Osteocyte (in vitro differentiated cells): ENCODE measurements around the gene SPTSSA. TPM values are rescaled to one million over a fixed set of nuclear protein-coding genes. Genes with fewer than 3 reads are reported as not detected.
"Not testable (repeated sequence)": the region's sequence is repeated elsewhere in the genome, so short reads cannot be mapped to it uniquely, and the experiment has no call there.

ENCODE experiments used
- DNase-seq: peaks from one replicate; pipeline ENCODE4 v3.0.0; 2021; ENCODE audit warnings: mixed read lengths; ENCODE audit not compliant: unreplicated experiment; ENCODE audit errors: extremely low spot score
- H3K27ac Mint-ChIP-seq: one replicate; pipeline ENCODE4 v1.8.0; 2021; ENCODE audit warnings: mild to moderate bottlenecking, mixed read lengths; ENCODE audit not compliant: unreplicated experiment
- H3K27me3 Mint-ChIP-seq: one replicate; pipeline ENCODE4 v1.8.0; 2021; ENCODE audit warnings: mixed read lengths; ENCODE audit not compliant: unreplicated experiment
- H3K36me3 Mint-ChIP-seq: one replicate; pipeline ENCODE4 v1.8.0; 2021; ENCODE audit warnings: mixed read lengths; ENCODE audit not compliant: unreplicated experiment
- H3K4me1 Mint-ChIP-seq: one replicate; pipeline ENCODE4 v1.8.0; 2021; ENCODE audit warnings: mixed read lengths; ENCODE audit not compliant: unreplicated experiment
- H3K4me3 Mint-ChIP-seq: one replicate; pipeline ENCODE4 v1.8.0; 2021; ENCODE audit warnings: mild to moderate bottlenecking, moderate library complexity, mixed read lengths; ENCODE audit not compliant: unreplicated experiment
- H3K9me3 Mint-ChIP-seq: one replicate; pipeline ENCODE4 v1.8.0; 2021; ENCODE audit warnings: mixed read lengths; ENCODE audit not compliant: unreplicated experiment
- CTCF ChIP-seq: fragments of 200-600 bp; sonication (generic); IDR thresholded peaks from 2 replicates; pipeline ENCODE4 v1.5.0; 2021; ENCODE audit warnings: antibody characterized with exemption, mild to moderate bottlenecking, moderate library complexity
- total RNA-seq: library from RNA; stranded (reverse); gene quantifications from 2 replicates; pipeline ENCODE4 v1.2.1, GENCODE V29; 2021

The SPTSSA gene
- total RNA-seq, 1 donor from 2014 or later = 17.8 TPM

DNA sequence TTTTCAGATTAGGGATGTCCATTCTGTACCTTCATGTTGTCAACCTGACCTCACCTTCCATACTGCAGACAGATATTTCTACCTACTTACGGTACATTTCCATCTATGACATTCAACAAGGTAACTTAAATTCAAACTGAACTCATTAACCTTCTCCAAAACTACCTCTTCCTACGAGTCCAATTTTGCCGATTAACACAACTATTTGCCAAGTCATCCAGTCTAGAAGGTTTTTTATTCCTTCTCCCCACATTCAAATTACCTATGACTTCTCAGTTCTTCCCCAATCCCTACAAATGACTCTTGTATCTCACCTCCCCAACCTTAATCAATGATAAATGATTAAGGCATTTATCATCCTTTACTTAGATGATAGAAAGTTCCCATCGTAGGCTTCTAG, 23.6 kb downstream of the SPTSSA start:
- Mint-ChIP-seq H3K4me3 (no peak overlapping the region), H3K4me1 (peaks cover 42% of the 10 kb centered on the region), H3K9me3 (peaks cover 6% of the 10 kb centered on the region), H3K27ac (no peak overlapping the region), H3K27me3 (no peaks in the 10 kb centered on the region), H3K36me3 (peaks cover 3% of the 10 kb centered on the region)
- no peak for DNase-seq
- no peak for TF ChIP-seq CTCF

DNA sequence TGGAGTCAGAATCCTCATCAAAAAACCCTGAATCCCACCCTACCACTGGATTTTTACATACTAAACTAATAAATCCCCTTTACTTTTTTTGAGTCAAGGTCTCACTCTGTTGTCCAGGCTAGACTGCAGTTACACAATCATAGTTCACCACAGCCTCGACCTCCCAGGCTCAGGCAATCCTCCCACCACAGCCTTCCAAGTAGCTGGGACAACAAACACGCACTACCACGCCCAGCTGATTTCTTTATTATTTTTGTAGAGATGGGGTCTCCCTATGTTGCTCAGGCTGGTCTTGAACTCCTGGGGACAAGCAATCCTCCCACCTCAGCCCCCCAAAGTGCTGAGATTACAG, 24.3 kb downstream of the SPTSSA start:
- H3K4me3 Mint-ChIP-seq = no peak overlapping the region
- TF ChIP-seq CTCF = no peak
- peaks cover 6% of the 10 kb centered on the region for H3K9me3 Mint-ChIP-seq
- peaks cover 42% of the 10 kb centered on the region for H3K4me1 Mint-ChIP-seq
- H3K27me3 Mint-ChIP-seq = no peaks in the 10 kb centered on the region
- no peak for DNase-seq
- peaks cover 3% of the 10 kb centered on the region for H3K36me3 Mint-ChIP-seq
- H3K27ac Mint-ChIP-seq = no peak overlapping the region

DNA sequence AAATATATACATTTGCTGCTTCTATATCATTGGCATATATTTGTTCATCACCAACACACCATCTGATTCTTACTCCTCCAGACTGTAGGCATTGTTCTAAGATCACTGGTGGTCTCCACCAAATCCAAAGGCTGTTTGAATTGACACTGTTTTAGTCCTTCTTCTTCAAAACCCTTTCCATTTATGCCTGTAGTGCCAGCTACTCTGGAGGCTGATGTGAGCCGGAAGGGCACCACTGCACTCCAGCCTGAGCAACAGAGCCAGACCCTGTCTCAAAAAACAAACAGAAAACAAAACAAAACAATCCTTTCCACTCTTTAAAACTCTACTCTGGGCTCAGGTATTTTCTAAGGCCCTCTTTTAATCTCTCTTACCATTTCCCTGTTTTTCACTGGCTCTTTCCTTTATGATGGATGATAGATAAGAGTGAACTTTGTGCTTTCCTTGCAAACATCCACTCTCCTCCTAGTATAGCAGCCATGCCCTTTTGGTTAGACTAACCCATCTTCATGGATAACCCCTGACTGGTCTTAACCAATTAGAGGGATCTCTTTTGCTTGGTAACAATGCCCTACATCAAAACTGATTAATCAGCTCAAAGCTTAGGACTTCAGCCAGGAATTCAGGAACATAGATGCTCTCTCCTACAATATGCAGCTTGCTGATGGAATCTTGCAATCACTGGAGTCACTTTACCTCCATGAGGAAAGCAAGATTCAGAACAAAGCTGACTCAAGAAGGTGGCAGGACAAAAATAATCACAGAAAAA, 24.9 kb downstream of the SPTSSA start:
- Mint-ChIP-seq H3K27ac (peak overlapping the region; percentile 71), H3K4me3 (no peak overlapping the region), H3K4me1 (peaks cover 40% of the 10 kb centered on the region), H3K36me3 (peaks cover 6% of the 10 kb centered on the region), H3K27me3 (no peaks in the 10 kb centered on the region), H3K9me3 (peaks cover 6% of the 10 kb centered on the region)
- no peak for DNase-seq
- TF ChIP-seq CTCF = no peak

DNA sequence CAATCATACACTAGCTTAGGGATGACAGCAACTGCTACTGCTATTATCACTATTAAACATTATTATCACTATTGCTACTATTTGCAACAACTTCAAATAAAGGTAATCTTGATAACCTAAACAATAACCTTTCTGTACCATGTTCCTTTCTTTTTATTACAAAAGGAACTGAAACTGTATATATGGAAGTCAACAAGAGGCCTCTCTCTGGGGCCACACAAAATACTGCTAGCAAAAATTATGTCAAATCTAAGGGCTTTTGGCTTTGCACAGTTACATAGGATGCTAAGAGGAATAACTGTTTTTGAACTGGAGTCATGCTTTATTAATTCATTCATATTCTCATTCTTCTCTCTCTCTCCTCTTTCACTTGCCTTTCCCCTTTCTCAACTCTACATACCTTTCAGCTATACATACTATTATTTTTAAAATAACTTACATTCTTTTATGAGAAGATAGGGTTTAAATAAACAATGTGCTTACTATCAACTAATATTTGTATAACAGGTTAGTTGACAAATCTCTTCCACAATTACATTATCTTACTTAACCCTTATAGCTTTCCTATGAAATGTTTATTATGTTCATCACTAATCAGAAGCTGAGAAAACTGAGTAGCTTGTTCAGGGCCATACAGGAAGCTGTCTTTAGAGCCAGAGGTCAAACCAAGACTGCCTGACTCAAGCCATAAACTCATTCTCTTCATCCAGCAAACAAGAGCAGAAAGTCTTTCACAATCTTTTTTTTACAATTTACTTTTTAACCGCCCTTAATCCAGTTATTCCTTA, 25.7 kb downstream of the SPTSSA start:
- no peak overlapping the region for H3K4me3 Mint-ChIP-seq
- H3K9me3 Mint-ChIP-seq = peaks cover 6% of the 10 kb centered on the region
- TF ChIP-seq CTCF = no peak
- no peaks in the 10 kb centered on the region for H3K27me3 Mint-ChIP-seq
- H3K36me3 Mint-ChIP-seq = peaks cover 8% of the 10 kb centered on the region
- peak overlapping the region; percentile 71 for H3K27ac Mint-ChIP-seq
- peaks cover 33% of the 10 kb centered on the region for H3K4me1 Mint-ChIP-seq
- no peak for DNase-seq

- DNase-seq = no peak
- no peak for TF ChIP-seq CTCF
- peaks cover 6% of the 10 kb centered on the region for H3K9me3 Mint-ChIP-seq
- no peak overlapping the region for H3K4me3 Mint-ChIP-seq
- peaks cover 28% of the 10 kb centered on the region for H3K4me1 Mint-ChIP-seq
- no peaks in the 10 kb centered on the region for H3K27me3 Mint-ChIP-seq
- H3K27ac Mint-ChIP-seq = no peak overlapping the region
- H3K36me3 Mint-ChIP-seq = peaks cover 11% of the 10 kb centered on the region
Measured at GRCh38 chr14:34433957-34434356, 28.1 kb downstream of the SPTSSA start.

GRCh38 chr14:34428102-34428466, 34.0 kb downstream of the SPTSSA start:
- H3K9me3 Mint-ChIP-seq, DNase-seq, H3K27me3 Mint-ChIP-seq, H3K27ac Mint-ChIP-seq, H3K36me3 Mint-ChIP-seq, H3K4me3 Mint-ChIP-seq, H3K4me1 Mint-ChIP-seq: not testable (repeated sequence)
